ENCODE measurements around the gene ILF2.

DNA sequence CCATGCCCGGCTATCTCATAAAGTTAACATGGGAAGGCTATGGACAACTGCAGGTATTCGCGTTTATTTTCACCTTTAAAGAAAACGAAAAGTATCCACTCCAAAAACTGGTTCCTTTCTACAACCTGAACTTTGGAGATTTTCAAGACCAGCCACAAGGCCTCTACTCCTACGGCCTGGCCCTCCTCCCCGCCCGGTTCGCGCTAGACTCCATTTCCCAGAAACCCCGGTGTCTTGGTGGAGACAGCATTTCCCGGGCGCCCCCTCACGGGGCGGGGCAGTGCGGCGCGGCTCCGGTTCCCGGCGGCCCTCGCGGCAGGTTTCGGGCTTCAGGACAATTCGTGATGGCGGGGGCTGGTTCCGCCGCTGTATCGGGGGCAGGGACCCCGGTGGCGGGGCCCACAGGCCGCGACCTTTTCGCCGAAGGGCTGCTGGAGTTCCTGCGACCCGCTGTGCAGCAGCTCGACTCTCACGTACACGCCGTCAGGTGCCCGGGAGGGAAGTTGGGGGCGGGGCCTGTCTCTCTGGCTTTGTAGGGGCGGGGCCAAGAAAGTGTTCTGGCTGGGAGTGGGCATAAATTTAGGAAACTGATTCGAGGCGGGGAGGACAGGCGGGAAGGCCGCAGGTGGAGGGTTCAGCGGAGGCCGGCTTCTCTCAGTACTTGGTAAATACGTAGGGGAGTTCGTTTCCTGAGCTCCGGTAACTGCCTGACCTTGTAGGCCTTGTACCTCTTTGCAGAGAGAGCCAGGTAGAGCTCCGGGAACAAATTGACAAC is 12.2 kb downstream of the ILF2 start, which contains the start of gene SNAPIN:
- TF ChIP-seq, protein P1, sequence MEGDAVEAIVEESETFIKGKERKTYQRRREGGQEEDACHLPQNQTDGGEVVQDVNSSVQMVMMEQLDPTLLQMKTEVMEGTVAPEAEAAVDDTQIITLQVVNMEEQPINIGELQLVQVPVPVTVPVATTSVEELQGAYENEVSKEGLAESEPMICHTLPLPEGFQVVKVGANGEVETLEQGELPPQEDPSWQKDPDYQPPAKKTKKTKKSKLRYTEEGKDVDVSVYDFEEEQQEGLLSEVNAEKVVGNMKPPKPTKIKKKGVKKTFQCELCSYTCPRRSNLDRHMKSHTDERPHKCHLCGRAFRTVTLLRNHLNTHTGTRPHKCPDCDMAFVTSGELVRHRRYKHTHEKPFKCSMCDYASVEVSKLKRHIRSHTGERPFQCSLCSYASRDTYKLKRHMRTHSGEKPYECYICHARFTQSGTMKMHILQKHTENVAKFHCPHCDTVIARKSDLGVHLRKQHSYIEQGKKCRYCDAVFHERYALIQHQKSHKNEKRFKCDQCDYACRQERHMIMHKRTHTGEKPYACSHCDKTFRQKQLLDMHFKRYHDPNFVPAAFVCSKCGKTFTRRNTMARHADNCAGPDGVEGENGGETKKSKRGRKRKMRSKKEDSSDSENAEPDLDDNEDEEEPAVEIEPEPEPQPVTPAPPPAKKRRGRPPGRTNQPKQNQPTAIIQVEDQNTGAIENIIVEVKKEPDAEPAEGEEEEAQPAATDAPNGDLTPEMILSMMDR (IDR thresholded peaks at IDR 0.05; ENCODE audit: borderline replicate concordance, extremely low read depth, low read length, poor library complexity, severe bottlenecking), result peak; percentile 32
- TF ChIP-seq EZH2 (IDR thresholded peaks at IDR 0.05; ENCODE audit: borderline replicate concordance, low read depth, low read length, severe bottlenecking), result no peak

Measured in DND-41 (cell line).